GM06990 (cell line): ENCODE data around the gene KSR2.

Source experiments
- DNase-seq: peaks from one replicate; pipeline ENCODE4 v3.0.0-alpha.2; 2011; ENCODE audit not compliant: insufficient read length; ENCODE audit errors: extremely low read depth
- H3K27me3 ChIP-seq: replicated peaks from 2 replicates; pipeline ENCODE4 v1.6.0; 2011; ENCODE audit warnings: low read length; ENCODE audit not compliant: control insufficient read depth, insufficient read depth
- H3K36me3 ChIP-seq: 2 replicates; pipeline ENCODE4 v1.5.1; 2011; ENCODE audit warnings: low read length; ENCODE audit not compliant: control insufficient read depth, insufficient read depth
- H3K4me3 ChIP-seq: replicated peaks from 2 replicates; pipeline ENCODE4 v1.5.1; 2011; ENCODE audit warnings: low read depth, mild to moderate bottlenecking, control low read depth, low read length
- CTCF ChIP-seq: IDR thresholded peaks from 2 replicates; pipeline ENCODE4 v1.5.1; 2011; ENCODE audit warnings: low read length, control low read depth, mild to moderate bottlenecking, inconsistent platforms; ENCODE audit not compliant: insufficient read depth, poor library complexity, severe bottlenecking

Gene KSR2

GRCh38 chr12:117404940-117405339 lies 563.9 kb downstream of the KSR2 start:
- Histone ChIP-seq H3K27me3 (no peaks in the 10 kb centered on the region), H3K36me3 (no peaks in the 10 kb centered on the region), H3K4me3 (no peak overlapping the region)
- no peak for DNase-seq
- no peak for TF ChIP-seq CTCF

GRCh38 chr12:117404203-117404853 lies 564.5 kb downstream of the KSR2 start:
- H3K27me3 ChIP-seq, result no peaks in the 10 kb centered on the region
- no peak for TF ChIP-seq CTCF

GRCh38 chr12:117403586-117404139 lies 565.1 kb downstream of the KSR2 start:
- TF ChIP-seq CTCF, result no peak
- no peak for DNase-seq
- H3K27me3 ChIP-seq, result no peaks in the 10 kb centered on the region
- H3K36me3 ChIP-seq, result no peaks in the 10 kb centered on the region
- no peak overlapping the region for H3K4me3 ChIP-seq

More at GRCh38 chr12:117404203-117404853, 564.5 kb downstream of the KSR2 start:
- Histone ChIP-seq H3K36me3 (no peaks in the 10 kb centered on the region), H3K4me3 (no peak overlapping the region)
- no peak for DNase-seq
